HEK293T (cell line): ENCODE data around the gene MREG.

Experiments
- CTCF ChIA-PET: fragments of 350-600 bp; formaldehyde crosslinking; extraction: SDS; loops from one replicate; lab custom pipeline; 2021; ENCODE audit warnings: antibody characterized with exemption, inconsistent platforms; lab: Yijun Ruan, JAX
- POLR2A ChIA-PET: fragments of 350-600 bp; formaldehyde crosslinking; extraction: SDS; loops from one replicate; lab custom pipeline; 2020; ENCODE audit warnings: antibody characterized with exemption, inconsistent platforms; lab: Yijun Ruan, JAX
- DNase-seq: peaks from one replicate; pipeline ENCODE4 v3.0.0; 2012; ENCODE audit warnings: mixed read lengths; ENCODE audit errors: extremely low spot score
- ARNT ChIP-seq: fragments of 450-650 bp; IDR thresholded peaks from 2 replicates; pipeline ENCODE4 v1.6.1; 2017; ENCODE audit warnings: mild to moderate bottlenecking
- BHLHE40 ChIP-seq: fragments of 450-650 bp; IDR thresholded peaks from 2 replicates; pipeline ENCODE4 v1.6.1; 2016; ENCODE audit warnings: mild to moderate bottlenecking, moderate library complexity, borderline replicate concordance
- CTBP1 ChIP-seq: fragments of 450-650 bp; IDR thresholded peaks from 2 replicates; pipeline ENCODE4 v1.6.1; 2016; ENCODE audit warnings: borderline replicate concordance
- ELF4 ChIP-seq: fragments of 450-650 bp; IDR thresholded peaks from 2 replicates; pipeline ENCODE4 v1.6.1; 2017; ENCODE audit warnings: antibody characterized with exemption
- FOXA1 ChIP-seq: fragments of 450-650 bp; IDR thresholded peaks from 2 replicates; pipeline ENCODE4 v1.6.1; 2016; ENCODE audit warnings: mild to moderate bottlenecking
- FOXK2 ChIP-seq: fragments of 450-650 bp; IDR thresholded peaks from 2 replicates; pipeline ENCODE4 v1.6.1; 2016; ENCODE audit warnings: mild to moderate bottlenecking
- FOXM1 ChIP-seq: fragments of 450-650 bp; IDR thresholded peaks from 2 replicates; pipeline ENCODE4 v1.6.1; 2017; ENCODE audit warnings: mild to moderate bottlenecking, borderline replicate concordance
- HDGF ChIP-seq: fragments of 450-650 bp; IDR thresholded peaks from 2 replicates; pipeline ENCODE4 v1.6.1; 2017; ENCODE audit warnings: antibody characterized with exemption, borderline replicate concordance
- L3MBTL2 ChIP-seq: fragments of 450-650 bp; conservative IDR thresholded peaks from 2 replicates; pipeline ENCODE4 v1.6.1; 2016; ENCODE audit warnings: mild to moderate bottlenecking
- LEF1 ChIP-seq: fragments of 450-650 bp; IDR thresholded peaks from 2 replicates; pipeline ENCODE4 v1.6.1; 2017; ENCODE audit warnings: mild to moderate bottlenecking, borderline replicate concordance
- NFRKB ChIP-seq: fragments of 450-650 bp; IDR thresholded peaks from 2 replicates; pipeline ENCODE4 v1.6.1; 2016; ENCODE audit warnings: mild to moderate bottlenecking, moderate library complexity
- PKNOX1 ChIP-seq: fragments of 450-650 bp; IDR thresholded peaks from 2 replicates; pipeline ENCODE4 v1.6.1; 2016
- SP1 ChIP-seq: fragments of 450-650 bp; IDR thresholded peaks from 2 replicates; pipeline ENCODE4 v1.6.1; 2017
- SUZ12 ChIP-seq: fragments of 450-650 bp; IDR thresholded peaks from 2 replicates; pipeline ENCODE4 v1.6.1; 2016; ENCODE audit warnings: mild to moderate bottlenecking
- TARDBP ChIP-seq: fragments of 450-650 bp; IDR thresholded peaks from 2 replicates; pipeline ENCODE4 v1.6.1; 2016
- ZNF384 ChIP-seq: fragments of 450-650 bp; IDR thresholded peaks from 2 replicates; pipeline ENCODE4 v1.6.1; 2016

The MREG gene

GRCh38 chr2:215910180-215910579 is 103.2 kb downstream of the MREG start:
- DNase-seq, result no peak
- TF ChIP-seq TARDBP (no peak), LEF1 (no peak)
- ChIA-PET POLR2A (no interaction called here), CTCF (no interaction called here)

GRCh38 chr2:215907147-215907546 is 106.2 kb downstream of the MREG start:
- TF ChIP-seq SP1 (no peak), FOXK2 (no peak), ZNF384 (no peak), BHLHE40 (no peak), FOXA1 (no peak), NFRKB (no peak), CTBP1 (no peak)
- ChIA-PET CTCF (no interaction called here), POLR2A (no interaction called here)
- no peak for DNase-seq

- POLR2A ChIA-PET, result no interaction called here
- DNase-seq, result no peak
- CTCF ChIA-PET, result no interaction called here
- TF ChIP-seq SP1 (no peak), SUZ12 (no peak), NFRKB (no peak), ARNT (no peak), ELF4 (no peak), BHLHE40 (no peak), CTBP1 (no peak), FOXM1 (no peak), PKNOX1 (no peak), FOXK2 (no peak)
Measured at GRCh38 chr2:215906458-215906857, 106.9 kb downstream of the MREG start.

DNA sequence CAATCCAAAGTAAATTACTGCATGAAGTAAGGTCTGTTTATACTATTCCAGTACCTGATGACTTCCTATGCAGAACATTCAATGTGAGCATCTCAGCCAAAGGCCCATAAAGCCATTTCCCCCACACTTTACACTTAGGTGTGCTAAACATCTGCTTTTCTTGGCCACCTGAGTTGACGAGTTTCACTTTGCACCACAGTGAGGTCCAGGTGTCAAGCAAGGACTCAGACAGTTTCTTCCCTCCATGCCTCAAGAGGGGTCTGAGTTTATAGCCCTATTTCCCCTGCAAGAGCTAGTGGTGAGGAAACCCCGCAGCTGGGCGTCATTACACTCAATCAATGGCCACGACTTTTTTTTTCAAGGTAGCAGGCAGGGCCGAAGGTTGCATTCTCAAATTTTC is 107.7 kb downstream of the MREG start:
- POLR2A ChIA-PET, result no interaction called here
- CTCF ChIA-PET, result no interaction called here
- DNase-seq, result no peak
- TF ChIP-seq L3MBTL2 (no peak), NFRKB (no peak), ZNF384 (no peak)

DNA sequence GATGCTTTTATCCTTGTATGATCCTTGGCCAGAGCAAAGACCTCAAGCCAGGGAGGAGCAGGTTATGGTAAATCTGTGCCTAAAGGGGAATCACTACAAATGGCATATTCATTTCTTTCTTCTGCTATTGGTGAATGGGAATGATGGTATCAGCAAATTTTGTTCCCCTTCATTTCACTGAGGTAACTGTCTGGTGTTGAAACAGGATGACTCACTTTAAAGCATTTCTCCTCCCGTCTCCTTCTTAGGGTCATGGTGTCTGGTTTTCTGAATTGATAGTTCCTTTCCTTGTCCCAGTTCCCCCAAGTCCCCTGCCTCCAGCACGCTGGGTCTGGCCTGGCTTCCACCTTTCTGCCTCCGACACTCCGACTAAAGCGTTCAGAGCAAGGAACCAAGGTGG is 109.2 kb downstream of the MREG start:
- POLR2A ChIA-PET, result no interaction called here
- no peak for DNase-seq
- CTCF ChIA-PET, result no interaction called here
- TF ChIP-seq FOXM1 (no peak), HDGF (no peak), SP1 (no peak), CTBP1 (no peak), NFRKB (no peak), LEF1 (no peak), FOXK2 (no peak), FOXA1 (no peak), TARDBP (no peak), SUZ12 (no peak), ELF4 (no peak)

- CTCF ChIA-PET, result no interaction called here
Measured at GRCh38 chr2:215903203-215903602, 110.1 kb downstream of the MREG start.

GRCh38 chr2:215901796-215902195 is 111.6 kb downstream of the MREG start:
- CTCF ChIA-PET, result no interaction called here

More at GRCh38 chr2:215903203-215903602, 110.1 kb downstream of the MREG start:
- TF ChIP-seq HDGF (no peak), L3MBTL2 (no peak), PKNOX1 (no peak), CTBP1 (no peak), NFRKB (no peak), FOXM1 (no peak), FOXK2 (no peak), SP1 (no peak), ZNF384 (no peak), TARDBP (no peak), ARNT (no peak), ELF4 (no peak), BHLHE40 (no peak), FOXA1 (no peak), SUZ12 (no peak), LEF1 (no peak)
- no peak for DNase-seq
- POLR2A ChIA-PET, result no interaction called here

More at GRCh38 chr2:215901796-215902195, 111.6 kb downstream of the MREG start:
- no peak for DNase-seq
- TF ChIP-seq SP1, result no peak
- TF ChIP-seq NFRKB, result no peak
- no peak for TF ChIP-seq LEF1
- TF ChIP-seq ELF4, result no peak
- no peak for TF ChIP-seq ARNT
- no peak for TF ChIP-seq FOXK2
- no peak for TF ChIP-seq CTBP1
- no peak for TF ChIP-seq FOXA1
- no peak for TF ChIP-seq ZNF384
- TF ChIP-seq L3MBTL2, result no peak
- no peak for TF ChIP-seq FOXM1
- TF ChIP-seq TARDBP, result no peak
- no peak for TF ChIP-seq SUZ12
- TF ChIP-seq PKNOX1, result no peak
- TF ChIP-seq BHLHE40, result no peak
- TF ChIP-seq HDGF, result no peak
- POLR2A ChIA-PET, result no interaction called here
